RWPE1 (cell line): ENCODE data around the gene HIRIP3.
A peak's percentile ranks its signal among the peaks of the same experiment; 100 is the strongest.

Experiments used
- CTCF ChIA-PET: fragments of 350-600 bp; sonication (Branson Sonifier 250); formaldehyde crosslinking; extraction: SDS; loops from one replicate; lab custom pipeline; 2021; lab: Yijun Ruan, JAX
- POLR2A ChIA-PET: fragments of 400-600 bp; formaldehyde crosslinking; extraction: SDS; loops from one replicate; lab custom pipeline; 2020; ENCODE audit warnings: antibody characterized with exemption; ENCODE audit not compliant: low non-redundant PET; lab: Yijun Ruan, JAX
- DNase-seq: peaks from one replicate; pipeline ENCODE4 v3.0.0; 2012; ENCODE audit warnings: low spot score
- H3K27ac ChIP-seq: fragments of 450-650 bp; 2 replicates; pipeline ENCODE4 v1.5.1; 2017
- TF ChIP-seq, protein P1 (sequence below): fragments of 450-650 bp; conservative IDR thresholded peaks from 2 replicates; pipeline ENCODE4 v1.5.1; 2017; ENCODE audit warnings: low read depth, mild to moderate bottlenecking

HIRIP3 gene

DNA sequence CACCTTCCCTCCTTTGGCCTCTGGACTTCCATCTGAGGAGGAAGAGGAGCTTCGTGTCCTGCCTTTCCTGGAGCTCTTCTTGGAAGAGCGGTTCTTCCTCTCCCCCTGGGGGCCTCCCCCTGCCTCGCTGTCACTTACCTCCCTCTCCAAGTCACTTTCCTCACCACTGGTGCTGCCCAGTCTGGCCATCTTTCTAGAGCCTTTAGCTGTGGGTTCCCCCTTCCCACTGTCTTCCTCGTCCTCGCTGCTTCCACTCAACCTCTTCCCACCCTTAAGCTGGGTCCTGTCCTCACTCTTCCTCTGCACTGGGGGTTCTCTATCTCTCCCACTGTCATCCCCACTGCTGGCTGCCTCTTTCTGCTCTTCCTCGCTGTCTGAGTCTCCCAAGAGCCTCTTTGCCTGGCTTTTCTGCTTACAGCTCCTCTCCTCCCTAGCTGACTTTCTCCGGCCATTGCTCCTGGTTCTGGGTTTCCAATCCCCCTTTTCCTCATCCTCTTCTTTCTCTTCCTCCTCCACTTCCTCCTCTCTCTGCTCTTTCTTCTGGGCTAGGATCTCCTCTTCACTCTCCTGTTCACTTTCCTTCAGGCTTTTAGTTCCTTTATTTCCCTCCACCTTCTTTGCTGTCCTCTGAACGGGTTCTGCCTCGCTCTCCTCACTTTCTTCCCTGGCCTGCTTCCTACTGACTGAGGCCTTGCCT lies 1.4 kb downstream of the HIRIP3 start:
- POLR2A ChIA-PET: interaction anchor here (0.7 to 1.1 kb wide), 3 partner anchors 9 to 21 kb away, joined by 3 to 5 read pairs (median 3); partner anchors contain the start of gene TAOK2
- H3K27ac ChIP-seq: peak overlapping the region; percentile 97

GRCh38 chr16:29993191-29993902 lies 2.1 kb downstream of the HIRIP3 start:
- CTCF ChIA-PET: interaction anchor here (0.8 to 1.2 kb wide), 3 partner anchors 10 to 130 kb away, joined by 3 to 5 read pairs (median 4); partner anchors contain the start of genes C16orf92 and CDIPT
- POLR2A ChIA-PET: interaction anchor here (0.7 kb wide), 1 partner anchor 10 kb away, joined by 3 read pairs; no protein-coding TSS in a partner anchor

More for the DNA sequence above, 1.4 kb downstream of the HIRIP3 start:
- CTCF ChIA-PET: interaction anchor here (0.8 to 1.2 kb wide), 3 partner anchors 11 to 131 kb away, joined by 3 to 5 read pairs (median 4); partner anchors contain the start of genes C16orf92 and CDIPT
- TF ChIP-seq, protein P1, sequence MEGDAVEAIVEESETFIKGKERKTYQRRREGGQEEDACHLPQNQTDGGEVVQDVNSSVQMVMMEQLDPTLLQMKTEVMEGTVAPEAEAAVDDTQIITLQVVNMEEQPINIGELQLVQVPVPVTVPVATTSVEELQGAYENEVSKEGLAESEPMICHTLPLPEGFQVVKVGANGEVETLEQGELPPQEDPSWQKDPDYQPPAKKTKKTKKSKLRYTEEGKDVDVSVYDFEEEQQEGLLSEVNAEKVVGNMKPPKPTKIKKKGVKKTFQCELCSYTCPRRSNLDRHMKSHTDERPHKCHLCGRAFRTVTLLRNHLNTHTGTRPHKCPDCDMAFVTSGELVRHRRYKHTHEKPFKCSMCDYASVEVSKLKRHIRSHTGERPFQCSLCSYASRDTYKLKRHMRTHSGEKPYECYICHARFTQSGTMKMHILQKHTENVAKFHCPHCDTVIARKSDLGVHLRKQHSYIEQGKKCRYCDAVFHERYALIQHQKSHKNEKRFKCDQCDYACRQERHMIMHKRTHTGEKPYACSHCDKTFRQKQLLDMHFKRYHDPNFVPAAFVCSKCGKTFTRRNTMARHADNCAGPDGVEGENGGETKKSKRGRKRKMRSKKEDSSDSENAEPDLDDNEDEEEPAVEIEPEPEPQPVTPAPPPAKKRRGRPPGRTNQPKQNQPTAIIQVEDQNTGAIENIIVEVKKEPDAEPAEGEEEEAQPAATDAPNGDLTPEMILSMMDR: no peak
- DNase-seq: no peak

DNA sequence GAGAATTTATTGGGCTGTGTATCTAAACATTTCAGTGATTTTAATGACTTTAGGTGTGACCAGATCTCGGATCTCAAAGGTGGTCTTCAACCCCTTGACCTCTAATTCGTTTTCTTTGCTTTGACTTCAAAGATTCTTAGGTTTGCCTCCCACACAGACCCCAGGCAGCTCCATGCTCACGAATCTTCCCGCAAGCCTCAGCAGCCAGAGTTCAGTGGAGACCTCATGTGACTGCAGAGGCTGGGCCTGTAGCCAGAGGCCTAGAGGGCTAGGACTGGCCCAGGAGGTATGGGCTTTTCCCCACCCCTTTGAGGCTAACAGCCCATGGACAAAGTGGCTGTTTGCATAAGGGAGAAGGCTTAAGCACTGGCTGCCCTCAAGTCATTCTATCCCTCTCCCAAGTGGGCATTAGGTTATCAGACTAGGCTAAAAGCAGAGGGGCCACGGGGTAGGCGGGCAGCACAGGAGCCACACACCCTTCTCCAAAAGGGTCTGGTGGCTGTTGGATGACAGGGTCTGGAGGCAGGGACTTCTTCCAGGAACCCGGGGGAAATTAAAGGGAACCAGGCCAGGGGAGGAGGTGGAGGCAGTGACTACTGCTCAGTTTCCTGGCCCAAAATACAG lies 3.0 kb downstream of the HIRIP3 start:
- ChIA-PET CTCF (no interaction called here), POLR2A (interaction anchor here (0.5 to 0.6 kb wide), 2 partner anchors 92 to 93 kb away, joined by 3 to 5 read pairs; partner anchors contain the start of gene SEZ6L2)
- TF ChIP-seq, protein P1: no peak
- no peak for DNase-seq
- peak overlapping the region; percentile 97 for H3K27ac ChIP-seq

More at GRCh38 chr16:29993191-29993902, 2.1 kb downstream of the HIRIP3 start:
- TF ChIP-seq, protein P1: no peak
- DNase-seq: no peak
- H3K27ac ChIP-seq: peak overlapping the region; percentile 97

DNA sequence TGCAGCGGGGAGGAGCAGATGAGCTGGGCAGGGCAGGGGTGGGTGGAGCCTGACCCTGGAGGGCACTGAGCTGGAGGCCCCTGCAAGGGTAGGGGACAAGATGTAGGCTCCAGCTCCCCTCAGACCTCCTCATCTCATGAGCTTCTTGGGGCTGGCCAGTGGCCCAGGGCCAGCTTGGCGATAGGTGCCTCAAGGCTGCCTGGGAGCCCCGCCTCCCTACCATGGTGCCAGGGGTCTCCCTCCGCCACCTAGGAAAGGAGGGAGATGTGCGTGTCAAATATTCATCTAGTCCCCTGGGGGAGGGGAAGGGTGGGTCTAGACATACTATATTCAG lies 3.9 kb downstream of the HIRIP3 start:
- ChIA-PET POLR2A (no interaction called here), CTCF (no interaction called here)
- peak overlapping the region; percentile 97 for H3K27ac ChIP-seq
- TF ChIP-seq, protein P1: no peak
- DNase-seq: no peak

DNA sequence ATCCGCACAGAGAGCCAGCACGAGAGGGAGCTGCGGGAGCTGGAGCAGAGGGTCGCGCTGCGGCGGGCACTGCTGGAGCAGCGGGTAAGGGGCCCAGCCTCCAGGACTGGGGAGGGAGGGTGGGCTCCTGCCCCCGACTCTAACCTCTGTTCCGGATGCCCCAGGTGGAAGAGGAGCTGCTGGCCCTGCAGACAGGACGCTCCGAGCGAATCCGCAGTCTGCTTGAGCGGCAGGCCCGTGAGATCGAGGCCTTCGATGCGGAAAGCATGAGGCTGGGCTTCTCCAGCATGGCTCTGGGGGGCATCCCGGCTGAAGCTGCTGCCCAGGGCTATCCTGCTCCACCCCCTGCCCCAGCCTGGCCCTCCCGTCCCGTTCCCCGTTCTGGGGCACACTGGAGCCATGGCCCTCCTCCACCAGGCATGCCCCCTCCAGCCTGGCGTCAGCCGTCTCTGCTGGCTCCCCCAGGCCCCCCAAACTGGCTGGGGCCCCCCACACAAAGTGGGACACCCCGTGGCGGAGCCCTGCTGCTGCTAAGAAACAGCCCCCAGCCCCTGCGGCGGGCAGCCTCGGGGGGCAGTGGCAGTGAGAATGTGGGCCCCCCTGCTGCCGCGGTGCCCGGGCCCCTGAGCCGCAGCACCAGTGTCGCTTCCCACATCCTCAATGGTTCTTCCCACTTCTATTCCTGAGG lies 4.4 kb downstream of the HIRIP3 start:
- ChIA-PET CTCF (no interaction called here), POLR2A (no interaction called here)
- peak overlapping the region; percentile 97 for H3K27ac ChIP-seq
- no peak for DNase-seq
- TF ChIP-seq, protein P1: no peak

GRCh38 chr16:29990034-29990433 lies 5.4 kb downstream of the HIRIP3 start:
- no peak for DNase-seq
- H3K27ac ChIP-seq: no peak overlapping the region
- TF ChIP-seq, protein P1: no peak
- ChIA-PET POLR2A (no interaction called here), CTCF (no interaction called here)
